ENCODE results near the gene CECR2.

CECR2 gene

DNA sequence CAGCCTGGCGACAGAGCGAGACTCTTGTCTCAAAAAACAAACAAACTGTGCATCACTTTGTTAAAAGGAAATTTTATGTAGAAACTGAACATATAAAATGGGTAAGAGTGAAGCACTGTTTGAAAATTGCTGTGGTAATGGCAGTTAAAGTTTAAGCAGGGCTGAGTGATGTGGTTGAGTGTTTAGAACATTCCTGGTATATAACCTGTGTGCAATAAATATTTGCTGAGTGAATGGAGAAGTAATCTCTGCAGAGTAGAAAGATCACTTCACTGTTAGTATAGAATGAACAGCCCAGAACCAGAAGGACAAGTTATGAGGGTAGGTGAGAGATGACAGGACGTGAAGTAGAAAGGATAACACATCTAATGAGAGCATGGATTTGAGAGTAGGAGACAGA is 27.3 kb downstream of the CECR2 start:
- TF ChIP-seq CTCF (IDR thresholded peaks at IDR 0.05; ENCODE audit: control insufficient read depth, extremely low read depth, insufficient read depth) = no peak
- no peak for DNase-seq (ENCODE audit: low read depth)
- H3K4me3 ChIP-seq (ENCODE audit: low read depth, low read length) = no peak overlapping the region

GRCh38 chr22:17397756-17398547 is 28.7 kb downstream of the CECR2 start:
- TF ChIP-seq CTCF (IDR thresholded peaks at IDR 0.05; ENCODE audit: control insufficient read depth, extremely low read depth, insufficient read depth) = no peak
- no peak overlapping the region for H3K4me3 ChIP-seq (ENCODE audit: low read depth, low read length)
- no peak for DNase-seq (ENCODE audit: low read depth)

- DNase-seq (ENCODE audit: low read depth) = no peak
- no peak for TF ChIP-seq CTCF (IDR thresholded peaks at IDR 0.05; ENCODE audit: control insufficient read depth, extremely low read depth, insufficient read depth)
Observed at GRCh38 chr22:17400305-17400704, 31.0 kb downstream of the CECR2 start.

GRCh38 chr22:17401728-17402127 is 32.5 kb downstream of the CECR2 start:
- no peak for DNase-seq (ENCODE audit: low read depth)
- no peak for TF ChIP-seq CTCF (IDR thresholded peaks at IDR 0.05; ENCODE audit: control insufficient read depth, extremely low read depth, insufficient read depth)
- H3K4me3 ChIP-seq (ENCODE audit: low read depth, low read length) = no peak overlapping the region

More at GRCh38 chr22:17400305-17400704, 31.0 kb downstream of the CECR2 start:
- no peak overlapping the region for H3K4me3 ChIP-seq (ENCODE audit: low read depth, low read length)

DNA sequence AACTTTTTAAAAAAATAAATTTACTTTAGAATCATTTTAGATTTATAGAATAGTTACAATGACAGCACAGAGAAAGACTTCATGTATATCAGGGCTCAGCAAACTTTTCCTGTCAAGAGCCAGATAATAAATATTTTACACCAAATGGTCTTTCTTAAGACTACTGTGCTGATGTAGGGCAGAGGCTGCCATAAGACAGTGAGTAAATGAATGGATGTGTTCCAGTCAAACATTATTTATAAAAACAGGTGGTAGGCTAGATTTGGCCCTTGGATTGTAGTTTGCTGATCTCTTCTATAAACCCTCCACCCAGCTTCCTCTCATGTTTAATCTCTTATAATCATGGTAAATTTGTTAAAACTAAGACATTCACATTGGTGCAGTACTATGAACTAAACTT is 33.0 kb downstream of the CECR2 start:
- no peak for TF ChIP-seq CTCF (IDR thresholded peaks at IDR 0.05; ENCODE audit: control insufficient read depth, extremely low read depth, insufficient read depth)
- no peak overlapping the region for H3K4me3 ChIP-seq (ENCODE audit: low read depth, low read length)
- no peak for DNase-seq (ENCODE audit: low read depth)

- H3K4me3 ChIP-seq (ENCODE audit: low read depth, low read length) = no peak overlapping the region
- no peak for DNase-seq (ENCODE audit: low read depth)
- no peak for TF ChIP-seq CTCF (IDR thresholded peaks at IDR 0.05; ENCODE audit: control insufficient read depth, extremely low read depth, insufficient read depth)
Observed at GRCh38 chr22:17403906-17404305, 34.6 kb downstream of the CECR2 start.

GRCh38 chr22:17407643-17408042 is 38.4 kb downstream of the CECR2 start:
- DNase-seq (ENCODE audit: low read depth) = no peak
- no peak for TF ChIP-seq CTCF (IDR thresholded peaks at IDR 0.05; ENCODE audit: control insufficient read depth, extremely low read depth, insufficient read depth)
- H3K4me3 ChIP-seq (ENCODE audit: low read depth, low read length) = no peak overlapping the region

Data from LNCaP clone FGC (cell line).